Stimulated activated CD8-positive, alpha-beta memory T cell treated with anti-CD3 and anti-CD28 coated beads, Interleukin-4, amount 100 ng/mL, for 4 hours (primary cell): ENCODE measurements around the gene ZNF646.

Experiments
- DNase-seq, 2 donors: peaks; one replicate each; pipeline ENCODE4 v3.0.0-alpha.2; 2020; ENCODE audit warnings: low read depth in 2 of 2, low spot score in 1 of 2

ZNF646 gene

GRCh38 chr16:31128711-31129567 is 54.7 kb downstream of the ZNF646 start:
- DNase-seq, result no peak

- DNase-seq, result no peak
These were observed 55.5 kb downstream of the ZNF646 start for GRCh38 chr16:31129568-31130335.

- no peak for DNase-seq
These were observed 56.2 kb downstream of the ZNF646 start for GRCh38 chr16:31130336-31130891.

GRCh38 chr16:31130899-31131298 is 56.7 kb downstream of the ZNF646 start:
- no peak for DNase-seq

GRCh38 chr16:31131416-31131815 is 57.2 kb downstream of the ZNF646 start:
- DNase-seq, result no peak

- DNase-seq, result no peak
These were observed 57.6 kb downstream of the ZNF646 start for GRCh38 chr16:31131841-31132271.

GRCh38 chr16:31132303-31132979 is 58.2 kb downstream of the ZNF646 start:
- DNase-seq, result no peak

GRCh38 chr16:31133046-31133501 is 58.9 kb downstream of the ZNF646 start:
- DNase-seq, result no peak
